Memory B cell (primary cell): ENCODE results near the gene PPBP.
"Not testable (repeated sequence)": the region's sequence is repeated elsewhere in the genome, so short reads cannot be mapped to it uniquely, and the experiment has no call there.

ENCODE experiments used
- ATAC-seq: fragments of 150-1000 bp; cut with Tn5 transposase; 2 replicates; pipeline ENCODE4 v1.10.0; 2021; ENCODE audit warnings: low read depth, mild to moderate bottlenecking, moderate library complexity
- DNase-seq, 2 donors: peaks; one replicate each; pipeline ENCODE4 v3.0.0; 2022; ENCODE audit warnings: low spot score in 2 of 2
- H3K27ac Mint-ChIP-seq: one replicate; pipeline ENCODE4 v1.8.0; 2022; ENCODE audit warnings: mild to moderate bottlenecking, moderate library complexity, mixed read lengths
- H3K27me3 Mint-ChIP-seq: one replicate; pipeline ENCODE4 v1.8.0; 2022; ENCODE audit warnings: mixed read lengths
- H3K36me3 Mint-ChIP-seq: one replicate; pipeline ENCODE4 v1.8.0; 2022; ENCODE audit warnings: mild to moderate bottlenecking, mixed read lengths
- H3K4me1 Mint-ChIP-seq: one replicate; pipeline ENCODE4 v1.8.0; 2022; ENCODE audit warnings: mixed read lengths
- H3K4me3 Mint-ChIP-seq: one replicate; pipeline ENCODE4 v1.8.0; 2022; ENCODE audit warnings: mild to moderate bottlenecking, moderate library complexity, mixed read lengths
- H3K9me3 Mint-ChIP-seq: one replicate; pipeline ENCODE4 v1.8.0; 2022; ENCODE audit warnings: mixed read lengths

PPBP gene

GRCh38 chr4:73981175-73981574 lies 6.8 kb downstream of the PPBP start:
- not testable (repeated sequence) for H3K36me3 Mint-ChIP-seq, ATAC-seq, H3K4me3 Mint-ChIP-seq, DNase-seq, H3K4me1 Mint-ChIP-seq, H3K9me3 Mint-ChIP-seq, H3K27ac Mint-ChIP-seq, H3K27me3 Mint-ChIP-seq

GRCh38 chr4:73979407-73979957 lies 8.5 kb downstream of the PPBP start:
- no peaks in the 10 kb centered on the region for H3K4me1 Mint-ChIP-seq
- DNase-seq (no peak), ATAC-seq (no peak)
- peaks cover 3% of the 10 kb centered on the region for H3K36me3 Mint-ChIP-seq
- H3K9me3 Mint-ChIP-seq: peaks cover 9% of the 10 kb centered on the region
- peaks cover 5% of the 10 kb centered on the region for H3K27me3 Mint-ChIP-seq
- no peak overlapping the region for H3K4me3 Mint-ChIP-seq
- no peak overlapping the region for H3K27ac Mint-ChIP-seq

- peaks cover 3% of the 10 kb centered on the region for H3K36me3 Mint-ChIP-seq
- no peak overlapping the region for H3K4me3 Mint-ChIP-seq
- ATAC-seq (no peak), DNase-seq (no peak)
- peaks cover 5% of the 10 kb centered on the region for H3K27me3 Mint-ChIP-seq
- H3K9me3 Mint-ChIP-seq: peaks cover 10% of the 10 kb centered on the region
- H3K4me1 Mint-ChIP-seq: no peaks in the 10 kb centered on the region
- H3K27ac Mint-ChIP-seq: no peak overlapping the region
These were observed 9.1 kb downstream of the PPBP start for GRCh38 chr4:73978886-73979285.

GRCh38 chr4:73976716-73977115 lies 11.3 kb downstream of the PPBP start:
- Mint-ChIP-seq H3K27ac (no peak overlapping the region), H3K36me3 (peaks cover 3% of the 10 kb centered on the region), H3K4me3 (no peak overlapping the region), H3K9me3 (peaks cover 14% of the 10 kb centered on the region), H3K27me3 (peaks cover 3% of the 10 kb centered on the region), H3K4me1 (no peaks in the 10 kb centered on the region)
- DNase-seq (no peak), ATAC-seq (no peak)

GRCh38 chr4:73976217-73976616 lies 11.8 kb downstream of the PPBP start:
- ATAC-seq (no peak), DNase-seq (no peak)
- Mint-ChIP-seq H3K4me3 (no peak overlapping the region), H3K36me3 (peaks cover 3% of the 10 kb centered on the region), H3K9me3 (peaks cover 14% of the 10 kb centered on the region), H3K27ac (no peak overlapping the region), H3K4me1 (no peaks in the 10 kb centered on the region), H3K27me3 (peaks cover 3% of the 10 kb centered on the region)

- peaks cover 16% of the 10 kb centered on the region for H3K9me3 Mint-ChIP-seq
- no peak overlapping the region for H3K4me3 Mint-ChIP-seq
- ATAC-seq: no peak
- H3K27me3 Mint-ChIP-seq: peaks cover 3% of the 10 kb centered on the region
- no peak overlapping the region for H3K27ac Mint-ChIP-seq
- no peak for DNase-seq
- peaks cover 3% of the 10 kb centered on the region for H3K36me3 Mint-ChIP-seq
- no peaks in the 10 kb centered on the region for H3K4me1 Mint-ChIP-seq
These were observed 13.6 kb downstream of the PPBP start for GRCh38 chr4:73974352-73974751.

- no peak overlapping the region for H3K27ac Mint-ChIP-seq
- no peak overlapping the region for H3K4me3 Mint-ChIP-seq
- H3K27me3 Mint-ChIP-seq: no peaks in the 10 kb centered on the region
- no peaks in the 10 kb centered on the region for H3K36me3 Mint-ChIP-seq
- no peaks in the 10 kb centered on the region for H3K4me1 Mint-ChIP-seq
- DNase-seq (no peak), ATAC-seq (no peak)
- H3K9me3 Mint-ChIP-seq: peaks cover 13% of the 10 kb centered on the region
These were observed 17.0 kb downstream of the PPBP start for GRCh38 chr4:73970945-73971344.

- peaks cover 9% of the 10 kb centered on the region for H3K9me3 Mint-ChIP-seq
- H3K27me3 Mint-ChIP-seq: no peaks in the 10 kb centered on the region
- DNase-seq: no peak
- H3K4me1 Mint-ChIP-seq: no peaks in the 10 kb centered on the region
- H3K27ac Mint-ChIP-seq: no peak overlapping the region
- no peak for ATAC-seq
- H3K4me3 Mint-ChIP-seq: no peak overlapping the region
- H3K36me3 Mint-ChIP-seq: no peaks in the 10 kb centered on the region
These were observed 18.0 kb downstream of the PPBP start for GRCh38 chr4:73970011-73970410.

- DNase-seq (no peak), ATAC-seq (no peak)
- H3K27me3 Mint-ChIP-seq: no peaks in the 10 kb centered on the region
- no peak overlapping the region for H3K27ac Mint-ChIP-seq
- H3K4me3 Mint-ChIP-seq: no peak overlapping the region
- H3K4me1 Mint-ChIP-seq: no peaks in the 10 kb centered on the region
- H3K9me3 Mint-ChIP-seq: peaks cover 3% of the 10 kb centered on the region
- H3K36me3 Mint-ChIP-seq: no peaks in the 10 kb centered on the region
These were observed 20.1 kb downstream of the PPBP start for GRCh38 chr4:73967866-73968265.

- H3K36me3 Mint-ChIP-seq: no peaks in the 10 kb centered on the region
- ATAC-seq (no peak), DNase-seq (no peak)
- H3K9me3 Mint-ChIP-seq: peaks cover 9% of the 10 kb centered on the region
- H3K27me3 Mint-ChIP-seq: no peaks in the 10 kb centered on the region
- H3K4me1 Mint-ChIP-seq: no peaks in the 10 kb centered on the region
- H3K4me3 Mint-ChIP-seq: no peak overlapping the region
- no peak overlapping the region for H3K27ac Mint-ChIP-seq
These were observed 23.0 kb downstream of the PPBP start for GRCh38 chr4:73964862-73965611.

GRCh38 chr4:73962724-73963123 lies 25.3 kb downstream of the PPBP start:
- no peak overlapping the region for H3K4me3 Mint-ChIP-seq
- ATAC-seq: no peak
- H3K9me3 Mint-ChIP-seq: peaks cover 9% of the 10 kb centered on the region
- no peak overlapping the region for H3K27ac Mint-ChIP-seq
- no peaks in the 10 kb centered on the region for H3K4me1 Mint-ChIP-seq
- DNase-seq: no peak
- no peaks in the 10 kb centered on the region for H3K36me3 Mint-ChIP-seq
- H3K27me3 Mint-ChIP-seq: no peaks in the 10 kb centered on the region

- ATAC-seq, H3K36me3 Mint-ChIP-seq, H3K4me3 Mint-ChIP-seq, H3K4me1 Mint-ChIP-seq, H3K27ac Mint-ChIP-seq, DNase-seq, H3K27me3 Mint-ChIP-seq: not testable (repeated sequence)
- H3K9me3 Mint-ChIP-seq: peaks cover 16% of the 10 kb centered on the region
These were observed 28.9 kb downstream of the PPBP start for GRCh38 chr4:73959041-73959440.

GRCh38 chr4:73952352-73952751 lies 35.6 kb downstream of the PPBP start:
- Mint-ChIP-seq H3K27ac (no peak overlapping the region), H3K9me3 (peaks cover 6% of the 10 kb centered on the region), H3K36me3 (no peaks in the 10 kb centered on the region), H3K4me1 (no peaks in the 10 kb centered on the region), H3K4me3 (no peak overlapping the region), H3K27me3 (no peaks in the 10 kb centered on the region)
- ATAC-seq (no peak), DNase-seq (no peak)

GRCh38 chr4:73950376-73950920 lies 37.5 kb downstream of the PPBP start:
- not testable (repeated sequence) for H3K9me3 Mint-ChIP-seq, H3K27ac Mint-ChIP-seq, ATAC-seq, H3K4me1 Mint-ChIP-seq, H3K36me3 Mint-ChIP-seq, H3K27me3 Mint-ChIP-seq, DNase-seq, H3K4me3 Mint-ChIP-seq
